Measurements from ENCODE around the gene NFAM1.

Gene NFAM1

DNA sequence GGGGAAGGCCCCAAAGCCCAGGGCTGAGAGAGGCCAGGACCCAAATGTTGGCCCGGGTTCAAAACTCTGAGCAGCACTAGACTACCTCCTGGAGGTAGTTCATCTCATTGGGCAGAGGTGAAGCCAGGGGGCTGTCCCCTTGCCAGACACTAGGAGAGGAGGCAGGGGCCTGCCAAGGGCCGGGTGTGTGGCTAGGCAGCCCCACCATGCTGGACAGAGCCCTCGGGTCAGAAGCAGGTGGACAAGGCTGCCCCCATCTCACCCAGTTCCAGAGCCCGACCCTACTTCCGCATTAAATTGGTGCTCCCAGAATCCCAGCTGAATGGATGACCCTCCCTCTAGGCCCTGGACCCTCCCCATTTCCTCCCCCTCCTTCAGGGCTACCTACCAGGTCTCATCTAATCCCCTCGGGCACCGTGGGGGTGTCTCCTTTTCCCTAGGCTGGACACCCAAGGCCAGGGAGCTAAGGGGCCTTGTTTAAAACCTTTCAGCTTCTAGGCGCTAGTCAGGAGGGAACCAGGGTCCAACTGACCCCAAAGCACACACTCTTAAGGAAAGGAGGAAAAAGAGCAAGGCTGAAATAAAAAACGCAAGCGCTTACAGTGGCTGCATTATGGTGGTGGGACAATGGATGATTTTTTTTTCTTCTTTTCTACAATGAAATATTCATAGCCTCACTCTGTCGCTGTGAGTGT lies 89.6 kb downstream of the NFAM1 start:
- Histone ChIP-seq H3K9ac (ENCODE audit: low read depth, low read length) (no peak overlapping the region), H3K4me3 (ENCODE audit: low read depth, low read length) (peak overlapping the region; percentile 41), H3K36me3 (ENCODE audit: control insufficient read depth, insufficient read depth, low read length) (no peaks in the 10 kb centered on the region), H3K9me3 (ENCODE audit: control insufficient read depth, insufficient read depth, low read length) (no peaks in the 10 kb centered on the region), H3K27me3 (ENCODE audit: control insufficient read depth, insufficient read depth, low read length) (peaks cover 10% of the 10 kb centered on the region), H3K4me1 (ENCODE audit: control insufficient read depth, insufficient read depth, low read length) (peaks cover 5% of the 10 kb centered on the region)

- Histone ChIP-seq H3K4me3 (ENCODE audit: low read depth, low read length) (no peak overlapping the region), H3K9me3 (ENCODE audit: control insufficient read depth, insufficient read depth, low read length) (no peaks in the 10 kb centered on the region), H3K27me3 (ENCODE audit: control insufficient read depth, insufficient read depth, low read length) (peaks cover 10% of the 10 kb centered on the region), H3K4me1 (ENCODE audit: control insufficient read depth, insufficient read depth, low read length) (peaks cover 5% of the 10 kb centered on the region), H3K9ac (ENCODE audit: low read depth, low read length) (no peak overlapping the region), H3K36me3 (ENCODE audit: control insufficient read depth, insufficient read depth, low read length) (no peaks in the 10 kb centered on the region)
These were observed 90.4 kb downstream of the NFAM1 start for GRCh38 chr22:42341779-42342178.

- no peaks in the 10 kb centered on the region for H3K36me3 ChIP-seq (ENCODE audit: control insufficient read depth, insufficient read depth, low read length)
- H3K4me3 ChIP-seq (ENCODE audit: low read depth, low read length) = peak overlapping the region; percentile 43
- H3K9ac ChIP-seq (ENCODE audit: low read depth, low read length) = peak overlapping the region; percentile 54
- peaks cover 5% of the 10 kb centered on the region for H3K4me1 ChIP-seq (ENCODE audit: control insufficient read depth, insufficient read depth, low read length)
- no peaks in the 10 kb centered on the region for H3K9me3 ChIP-seq (ENCODE audit: control insufficient read depth, insufficient read depth, low read length)
- peaks cover 10% of the 10 kb centered on the region for H3K27me3 ChIP-seq (ENCODE audit: control insufficient read depth, insufficient read depth, low read length)
These were observed 91.3 kb downstream of the NFAM1 start for GRCh38 chr22:42340829-42341383.

- no peak overlapping the region for H3K9ac ChIP-seq (ENCODE audit: low read depth, low read length)
- no peak overlapping the region for H3K4me3 ChIP-seq (ENCODE audit: low read depth, low read length)
- peaks cover 7% of the 10 kb centered on the region for H3K27me3 ChIP-seq (ENCODE audit: control insufficient read depth, insufficient read depth, low read length)
- H3K9me3 ChIP-seq (ENCODE audit: control insufficient read depth, insufficient read depth, low read length) = no peaks in the 10 kb centered on the region
- H3K36me3 ChIP-seq (ENCODE audit: control insufficient read depth, insufficient read depth, low read length) = no peaks in the 10 kb centered on the region
- peaks cover 5% of the 10 kb centered on the region for H3K4me1 ChIP-seq (ENCODE audit: control insufficient read depth, insufficient read depth, low read length)
These were observed 92.1 kb downstream of the NFAM1 start for GRCh38 chr22:42340150-42340549.

- Histone ChIP-seq H3K9ac (ENCODE audit: low read depth, low read length) (no peak overlapping the region), H3K36me3 (ENCODE audit: control insufficient read depth, insufficient read depth, low read length) (no peaks in the 10 kb centered on the region), H3K4me1 (ENCODE audit: control insufficient read depth, insufficient read depth, low read length) (peaks cover 5% of the 10 kb centered on the region), H3K4me3 (ENCODE audit: low read depth, low read length) (no peak overlapping the region), H3K9me3 (ENCODE audit: control insufficient read depth, insufficient read depth, low read length) (no peaks in the 10 kb centered on the region), H3K27me3 (ENCODE audit: control insufficient read depth, insufficient read depth, low read length) (peaks cover 7% of the 10 kb centered on the region)
These were observed 93.7 kb downstream of the NFAM1 start for GRCh38 chr22:42338479-42338878.

DNA sequence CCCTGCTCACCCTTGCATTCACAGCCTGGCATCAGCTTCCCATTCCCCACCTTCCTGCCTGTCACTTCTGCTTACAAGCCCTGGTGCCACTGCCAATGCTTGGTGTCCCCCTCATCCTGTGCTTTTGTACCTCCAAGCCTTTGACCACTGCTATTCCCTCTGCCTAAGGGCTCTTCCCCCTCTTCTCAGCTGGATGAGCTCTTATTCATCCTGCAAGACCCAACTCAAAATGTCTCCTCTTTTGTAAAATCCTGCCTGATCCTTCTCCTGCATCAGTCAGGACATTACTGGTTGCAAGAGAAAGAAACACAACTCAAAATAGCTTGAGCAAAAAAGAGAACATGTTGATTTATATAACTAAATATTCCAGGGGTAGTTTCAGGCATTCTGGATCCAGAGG lies 94.8 kb downstream of the NFAM1 start:
- H3K9ac ChIP-seq (ENCODE audit: low read depth, low read length) = no peak overlapping the region

GRCh38 chr22:42336527-42337227 lies 95.5 kb downstream of the NFAM1 start:
- Histone ChIP-seq H3K4me3 (ENCODE audit: low read depth, low read length) (no peak overlapping the region), H3K27me3 (ENCODE audit: control insufficient read depth, insufficient read depth, low read length) (peaks cover 2% of the 10 kb centered on the region), H3K4me1 (ENCODE audit: control insufficient read depth, insufficient read depth, low read length) (peaks cover 5% of the 10 kb centered on the region), H3K9me3 (ENCODE audit: control insufficient read depth, insufficient read depth, low read length) (no peaks in the 10 kb centered on the region), H3K9ac (ENCODE audit: low read depth, low read length) (no peak overlapping the region), H3K36me3 (ENCODE audit: control insufficient read depth, insufficient read depth, low read length) (no peaks in the 10 kb centered on the region)

More for the DNA sequence above, 94.8 kb downstream of the NFAM1 start:
- Histone ChIP-seq H3K27me3 (ENCODE audit: control insufficient read depth, insufficient read depth, low read length) (peaks cover 4% of the 10 kb centered on the region), H3K9me3 (ENCODE audit: control insufficient read depth, insufficient read depth, low read length) (no peaks in the 10 kb centered on the region), H3K4me1 (ENCODE audit: control insufficient read depth, insufficient read depth, low read length) (peaks cover 5% of the 10 kb centered on the region), H3K36me3 (ENCODE audit: control insufficient read depth, insufficient read depth, low read length) (no peaks in the 10 kb centered on the region), H3K4me3 (ENCODE audit: low read depth, low read length) (no peak overlapping the region)

- H3K9me3 ChIP-seq (ENCODE audit: control insufficient read depth, insufficient read depth, low read length) = no peaks in the 10 kb centered on the region
- H3K36me3 ChIP-seq (ENCODE audit: control insufficient read depth, insufficient read depth, low read length) = no peaks in the 10 kb centered on the region
- no peak overlapping the region for H3K9ac ChIP-seq (ENCODE audit: low read depth, low read length)
- no peaks in the 10 kb centered on the region for H3K27me3 ChIP-seq (ENCODE audit: control insufficient read depth, insufficient read depth, low read length)
- H3K4me3 ChIP-seq (ENCODE audit: low read depth, low read length) = no peak overlapping the region
- no peaks in the 10 kb centered on the region for H3K4me1 ChIP-seq (ENCODE audit: control insufficient read depth, insufficient read depth, low read length)
These were observed 96.3 kb downstream of the NFAM1 start for GRCh38 chr22:42335839-42336378.

GRCh38 chr22:42334875-42335512 lies 97.2 kb downstream of the NFAM1 start:
- Histone ChIP-seq H3K9ac (ENCODE audit: low read depth, low read length) (no peak overlapping the region), H3K9me3 (ENCODE audit: control insufficient read depth, insufficient read depth, low read length) (no peaks in the 10 kb centered on the region), H3K4me3 (ENCODE audit: low read depth, low read length) (no peak overlapping the region), H3K36me3 (ENCODE audit: control insufficient read depth, insufficient read depth, low read length) (no peaks in the 10 kb centered on the region), H3K4me1 (ENCODE audit: control insufficient read depth, insufficient read depth, low read length) (no peaks in the 10 kb centered on the region), H3K27me3 (ENCODE audit: control insufficient read depth, insufficient read depth, low read length) (no peaks in the 10 kb centered on the region)

- Histone ChIP-seq H3K9ac (ENCODE audit: low read depth, low read length) (no peak overlapping the region), H3K4me3 (ENCODE audit: low read depth, low read length) (no peak overlapping the region), H3K27me3 (ENCODE audit: control insufficient read depth, insufficient read depth, low read length) (no peaks in the 10 kb centered on the region), H3K4me1 (ENCODE audit: control insufficient read depth, insufficient read depth, low read length) (no peaks in the 10 kb centered on the region), H3K36me3 (ENCODE audit: control insufficient read depth, insufficient read depth, low read length) (no peaks in the 10 kb centered on the region), H3K9me3 (ENCODE audit: control insufficient read depth, insufficient read depth, low read length) (no peaks in the 10 kb centered on the region)
These were observed 98.7 kb downstream of the NFAM1 start for GRCh38 chr22:42333544-42333943.

GRCh38 chr22:42332089-42332488 lies 100.1 kb downstream of the NFAM1 start:
- no peaks in the 10 kb centered on the region for H3K9me3 ChIP-seq (ENCODE audit: control insufficient read depth, insufficient read depth, low read length)
- no peak overlapping the region for H3K4me3 ChIP-seq (ENCODE audit: low read depth, low read length)
- H3K27me3 ChIP-seq (ENCODE audit: control insufficient read depth, insufficient read depth, low read length) = no peaks in the 10 kb centered on the region
- H3K36me3 ChIP-seq (ENCODE audit: control insufficient read depth, insufficient read depth, low read length) = no peaks in the 10 kb centered on the region
- no peaks in the 10 kb centered on the region for H3K4me1 ChIP-seq (ENCODE audit: control insufficient read depth, insufficient read depth, low read length)
- no peak overlapping the region for H3K9ac ChIP-seq (ENCODE audit: low read depth, low read length)
